ENCODE measurements around the gene CANX. TPM values are rescaled to one million over a fixed set of nuclear protein-coding genes. Genes with fewer than 3 reads are reported as not detected.

CANX gene
- polyA plus RNA-seq, 2 of the 4 experiments (the other 2 are of a cell fraction): 433 to 1,000 TPM

- ChIA-PET POLR2A (no interaction called here), CTCF (interaction anchor here (0.5 to 4.5 kb wide), 3 partner anchors 11 to 416 kb away, joined by 3 to 38 read pairs (median 4); no protein-coding TSS in a partner anchor)
- FAIRE-seq: no peak
- Histone ChIP-seq H3K9me3 (no peaks in the 10 kb centered on the region), H3K4me3 (no peak overlapping the region), H3K27ac (no peak overlapping the region), H3K4me1 (no peaks in the 10 kb centered on the region), H3K4me2 (no peak overlapping the region)
- no peak for DNase-seq (ENCODE audit: low read depth in 1 of 2, low spot score in 1 of 2)
- peak in 1 of 2 experiments; percentile 19; a peak in 2 of 6 replicates for ATAC-seq
- TF ChIP-seq EHMT2 (IDR thresholded peaks at IDR 0.05; ENCODE audit: low read depth) (no peak), ZNF302 (CRISPR knock-in tag; IDR thresholded peaks at IDR 0.05) (no peak), TP53 (CRISPR knock-in tag; IDR thresholded peaks at IDR 0.05) (no peak), HMGXB4 (CRISPR knock-in tag; IDR thresholded peaks at IDR 0.05; ENCODE audit: borderline replicate concordance) (no peak), NPAS2 (CRISPR knock-in tag; IDR thresholded peaks at IDR 0.05; ENCODE audit: borderline replicate concordance) (no peak)
- TF ChIP-seq, protein P1, sequence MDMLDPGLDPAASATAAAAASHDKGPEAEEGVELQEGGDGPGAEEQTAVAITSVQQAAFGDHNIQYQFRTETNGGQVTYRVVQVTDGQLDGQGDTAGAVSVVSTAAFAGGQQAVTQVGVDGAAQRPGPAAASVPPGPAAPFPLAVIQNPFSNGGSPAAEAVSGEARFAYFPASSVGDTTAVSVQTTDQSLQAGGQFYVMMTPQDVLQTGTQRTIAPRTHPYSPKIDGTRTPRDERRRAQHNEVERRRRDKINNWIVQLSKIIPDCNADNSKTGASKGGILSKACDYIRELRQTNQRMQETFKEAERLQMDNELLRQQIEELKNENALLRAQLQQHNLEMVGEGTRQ (IDR thresholded peaks at IDR 0.05): no peak
- TF ChIP-seq, protein P2, sequence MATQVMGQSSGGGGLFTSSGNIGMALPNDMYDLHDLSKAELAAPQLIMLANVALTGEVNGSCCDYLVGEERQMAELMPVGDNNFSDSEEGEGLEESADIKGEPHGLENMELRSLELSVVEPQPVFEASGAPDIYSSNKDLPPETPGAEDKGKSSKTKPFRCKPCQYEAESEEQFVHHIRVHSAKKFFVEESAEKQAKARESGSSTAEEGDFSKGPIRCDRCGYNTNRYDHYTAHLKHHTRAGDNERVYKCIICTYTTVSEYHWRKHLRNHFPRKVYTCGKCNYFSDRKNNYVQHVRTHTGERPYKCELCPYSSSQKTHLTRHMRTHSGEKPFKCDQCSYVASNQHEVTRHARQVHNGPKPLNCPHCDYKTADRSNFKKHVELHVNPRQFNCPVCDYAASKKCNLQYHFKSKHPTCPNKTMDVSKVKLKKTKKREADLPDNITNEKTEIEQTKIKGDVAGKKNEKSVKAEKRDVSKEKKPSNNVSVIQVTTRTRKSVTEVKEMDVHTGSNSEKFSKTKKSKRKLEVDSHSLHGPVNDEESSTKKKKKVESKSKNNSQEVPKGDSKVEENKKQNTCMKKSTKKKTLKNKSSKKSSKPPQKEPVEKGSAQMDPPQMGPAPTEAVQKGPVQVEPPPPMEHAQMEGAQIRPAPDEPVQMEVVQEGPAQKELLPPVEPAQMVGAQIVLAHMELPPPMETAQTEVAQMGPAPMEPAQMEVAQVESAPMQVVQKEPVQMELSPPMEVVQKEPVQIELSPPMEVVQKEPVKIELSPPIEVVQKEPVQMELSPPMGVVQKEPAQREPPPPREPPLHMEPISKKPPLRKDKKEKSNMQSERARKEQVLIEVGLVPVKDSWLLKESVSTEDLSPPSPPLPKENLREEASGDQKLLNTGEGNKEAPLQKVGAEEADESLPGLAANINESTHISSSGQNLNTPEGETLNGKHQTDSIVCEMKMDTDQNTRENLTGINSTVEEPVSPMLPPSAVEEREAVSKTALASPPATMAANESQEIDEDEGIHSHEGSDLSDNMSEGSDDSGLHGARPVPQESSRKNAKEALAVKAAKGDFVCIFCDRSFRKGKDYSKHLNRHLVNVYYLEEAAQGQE (IDR thresholded peaks at IDR 0.05): no peak
- 97% methylated on average over 11 of the region's 12 CpGs for WGBS (ENCODE audit: missing lambda C conversion rate)
These were observed 75.7 kb downstream of the CANX start for GRCh38 chr5:179774442-179774841.

GRCh38 chr5:179776411-179776938 is 77.7 kb downstream of the CANX start:
- Histone ChIP-seq H3K4me1 (no peaks in the 10 kb centered on the region), H3K9me3 (no peaks in the 10 kb centered on the region), H3K27ac (no peak overlapping the region), H3K4me3 (no peak overlapping the region), H3K4me2 (no peak overlapping the region)
- FAIRE-seq: no peak
- ATAC-seq: no peak
- TF ChIP-seq RFX5 (IDR thresholded peaks at IDR 0.05) (no peak), FOSL2 (IDR thresholded peaks at IDR 0.05) (no peak), FOSL2 (CRISPR knock-in tag; IDR thresholded peaks at IDR 0.05) (no peak), SMC3 (IDR thresholded peaks at IDR 0.05) (no peak), KDM5A (IDR thresholded peaks at IDR 0.05) (no peak), NFE2L2 (conservative IDR thresholded peaks at IDR 0.05; ENCODE audit: low read length) (no peak), HOXB13 (CRISPR knock-in tag; IDR thresholded peaks at IDR 0.05; ENCODE audit: low read depth) (no peak), CHD4 (IDR thresholded peaks at IDR 0.05; ENCODE audit: borderline replicate concordance) (no peak), ZNF302 (CRISPR knock-in tag; IDR thresholded peaks at IDR 0.05) (no peak)
- TF ChIP-seq, protein P2 (IDR thresholded peaks at IDR 0.05): no peak
- CTCF ChIA-PET: interaction anchor here (1.0 to 9.3 kb wide), 5 partner anchors 8 to 73 kb away, joined by 3 to 68 read pairs (median 13); partner anchors contain the start of gene LTC4S
- 92% methylated on average over 11 of the region's 11 CpGs for WGBS (ENCODE audit: missing lambda C conversion rate)
- no peak for DNase-seq (ENCODE audit: low read depth in 1 of 2, low spot score in 1 of 2)
- POLR2A ChIA-PET: no interaction called here
